NCI-H446 (cell line): ENCODE results near the gene MYZAP.

Experiments
- DNase-seq, 2 experiments: peaks; one replicate each; lab custom pipeline; 2025; lab: John Stamatoyannopoulos, UW

MYZAP gene

GRCh38 chr15:57663262-57663661, 71.6 kb downstream of the MYZAP start:
- no peak for DNase-seq

- DNase-seq = no peak
Observed at GRCh38 chr15:57665194-57665593, 73.5 kb downstream of the MYZAP start.

- no peak for DNase-seq
Observed at GRCh38 chr15:57665939-57666338, 74.2 kb downstream of the MYZAP start.

- DNase-seq = no peak
Observed at GRCh38 chr15:57667171-57667849, 75.6 kb downstream of the MYZAP start.

- no peak for DNase-seq
Observed at GRCh38 chr15:57668016-57668415, 76.3 kb downstream of the MYZAP start.

GRCh38 chr15:57671636-57672035, 79.9 kb downstream of the MYZAP start:
- DNase-seq = no peak

GRCh38 chr15:57675481-57676181, 83.9 kb downstream of the MYZAP start:
- DNase-seq = no peak

- DNase-seq = no peak
Observed at GRCh38 chr15:57676585-57676984, 84.9 kb downstream of the MYZAP start.

GRCh38 chr15:57677204-57677603, 85.5 kb downstream of the MYZAP start:
- no peak for DNase-seq

- DNase-seq = no peak
Observed at GRCh38 chr15:57680021-57680420, 88.3 kb downstream of the MYZAP start.

GRCh38 chr15:57681011-57681410, 89.3 kb downstream of the MYZAP start:
- DNase-seq = no peak

- no peak for DNase-seq
Observed at GRCh38 chr15:57683481-57683880, 91.8 kb downstream of the MYZAP start.

GRCh38 chr15:57684491-57685151, 92.9 kb downstream of the MYZAP start:
- no peak for DNase-seq

GRCh38 chr15:57685306-57686095, 93.8 kb downstream of the MYZAP start:
- DNase-seq = no peak

- no peak for DNase-seq
Observed at GRCh38 chr15:57686657-57687056, 95.0 kb downstream of the MYZAP start.

GRCh38 chr15:57690341-57690966, 98.8 kb downstream of the MYZAP start:
- no peak for DNase-seq

GRCh38 chr15:57691082-57691481, 99.4 kb downstream of the MYZAP start:
- no peak for DNase-seq

GRCh38 chr15:57692709-57693108, 101.0 kb downstream of the MYZAP start:
- no peak for DNase-seq

GRCh38 chr15:57694279-57694678, 102.6 kb downstream of the MYZAP start:
- no peak for DNase-seq

- no peak for DNase-seq
Observed at GRCh38 chr15:57696146-57696545, 104.4 kb downstream of the MYZAP start.

- DNase-seq = no peak
Observed at GRCh38 chr15:57697588-57697987, 105.9 kb downstream of the MYZAP start.

GRCh38 chr15:57698243-57698642, 106.5 kb downstream of the MYZAP start:
- DNase-seq = no peak
